GM18498 (cell line): ENCODE results near the gene ZNF609.

ENCODE experiments used
- ATAC-seq: cut with Tn5 transposase; IDR thresholded peaks from one replicate; pipeline ENCODE4 v1.9.1; 2021; ENCODE audit warnings: mild to moderate bottlenecking, moderate library complexity; ENCODE audit not compliant: unreplicated experiment

ZNF609 gene

DNA sequence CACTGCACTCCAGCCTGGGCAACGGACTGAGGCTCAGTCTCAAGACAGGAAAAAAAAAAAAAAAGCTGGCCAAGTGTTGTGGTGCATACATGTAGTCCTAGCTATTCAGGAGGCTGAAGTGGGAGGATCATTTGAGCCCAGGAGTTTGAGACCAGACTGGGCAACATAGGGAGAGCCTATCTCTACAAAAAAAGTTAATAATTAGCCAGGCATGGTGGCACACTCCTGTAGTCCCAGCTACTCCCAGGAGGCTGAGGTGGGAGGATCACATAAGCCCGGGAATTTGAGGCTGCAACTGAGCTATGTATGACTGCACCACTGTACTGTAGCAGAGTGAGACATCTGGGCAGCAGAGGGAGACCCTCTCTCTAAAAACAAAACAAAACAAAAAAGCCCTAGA, 256.1 kb downstream of the ZNF609 start:
- ATAC-seq: no peak

DNA sequence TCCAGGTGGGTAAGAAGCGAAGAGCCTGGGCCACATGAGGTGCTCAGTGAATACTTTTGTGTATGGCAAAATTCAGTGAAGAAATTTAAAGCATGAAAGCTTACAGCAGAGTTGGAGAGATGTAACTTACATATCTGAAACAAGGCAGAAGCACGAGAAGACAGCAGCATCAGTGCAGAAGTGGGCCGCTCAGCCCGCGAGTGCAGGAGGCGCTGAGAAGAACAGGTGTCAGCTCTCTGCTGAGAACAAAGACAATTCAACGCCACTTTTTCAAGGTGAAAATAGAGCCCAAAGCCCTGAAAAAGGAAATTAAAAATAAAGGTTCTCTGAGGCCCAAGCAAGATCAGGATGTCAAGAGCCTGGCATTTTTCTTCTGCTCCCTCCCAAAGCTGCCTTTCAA, 256.8 kb downstream of the ZNF609 start:
- ATAC-seq: no peak

DNA sequence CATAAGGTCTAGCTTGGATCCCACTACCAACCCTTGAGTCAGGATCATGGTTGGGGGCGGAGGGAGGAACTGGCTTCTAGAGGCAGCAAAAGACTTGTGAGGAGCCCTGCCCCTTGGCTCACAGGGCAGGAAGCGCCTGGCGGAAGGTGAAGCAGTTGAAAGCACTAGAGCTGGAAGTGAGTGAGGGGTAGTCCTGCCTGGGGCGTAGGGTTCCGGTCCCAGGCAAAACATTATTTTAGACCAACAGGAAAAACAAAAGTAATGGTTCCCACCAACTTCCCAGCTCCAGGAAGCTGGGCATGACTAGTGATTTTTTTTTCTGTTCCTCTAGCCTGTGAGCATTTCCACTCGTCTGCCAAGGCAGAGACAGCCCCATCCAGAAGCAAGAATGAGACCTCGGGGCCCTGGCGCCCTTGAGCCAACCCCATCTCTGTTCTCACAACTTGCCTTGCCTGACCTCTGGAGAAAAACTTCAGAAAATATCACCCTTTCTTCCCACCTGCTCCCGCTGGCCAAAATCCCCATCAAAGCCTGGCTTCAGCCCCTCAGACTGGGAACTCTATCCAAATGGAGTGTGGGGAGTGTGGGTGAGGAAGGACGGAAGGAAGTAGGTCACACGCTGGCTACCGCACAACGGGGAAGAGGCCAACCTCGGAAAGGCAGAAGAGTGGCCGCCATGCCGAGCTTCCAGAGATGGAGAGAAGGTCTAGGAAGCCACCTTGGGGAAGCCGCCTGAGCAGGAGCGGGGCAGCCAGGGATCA, 257.5 kb downstream of the ZNF609 start:
- no peak for ATAC-seq

DNA sequence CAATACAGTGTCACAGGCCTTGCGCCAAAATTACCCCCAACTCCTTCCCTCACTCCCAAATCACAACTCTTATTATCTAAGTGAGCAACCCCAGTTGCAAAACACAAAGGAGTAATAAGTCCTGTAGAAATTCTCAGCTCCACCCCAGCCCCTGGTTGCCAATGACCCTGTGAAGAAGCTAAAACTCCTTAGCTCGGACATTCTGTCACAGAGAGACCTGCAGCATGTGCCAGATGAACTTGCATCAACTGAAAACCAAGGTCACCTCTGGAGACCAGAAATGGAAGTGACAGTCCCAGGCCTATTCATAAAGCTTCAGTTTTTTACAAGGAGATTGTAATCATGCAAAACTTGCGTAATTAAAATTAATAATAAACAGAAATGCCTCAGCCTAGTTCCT, 259.8 kb downstream of the ZNF609 start:
- no peak for ATAC-seq

DNA sequence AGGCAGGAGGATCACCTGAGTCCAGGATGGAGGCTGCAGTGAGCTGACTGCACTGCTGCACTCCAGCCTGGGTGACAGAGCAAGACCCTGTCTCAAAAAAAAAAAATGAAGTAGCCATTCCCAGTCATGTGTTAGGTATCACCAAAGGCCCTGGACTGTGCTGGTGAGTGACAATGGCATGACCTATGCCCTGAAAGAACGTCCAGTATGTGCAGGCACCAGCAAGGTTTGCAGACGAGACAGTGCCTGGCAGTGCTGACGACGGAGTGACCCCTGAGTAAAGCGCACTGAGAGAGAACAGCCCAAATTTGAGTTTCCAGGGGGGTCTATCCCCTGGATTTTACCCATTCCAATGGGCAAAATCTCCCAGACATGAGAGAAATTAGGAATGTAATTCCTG, 269.8 kb downstream of the ZNF609 start:
- no peak for ATAC-seq

DNA sequence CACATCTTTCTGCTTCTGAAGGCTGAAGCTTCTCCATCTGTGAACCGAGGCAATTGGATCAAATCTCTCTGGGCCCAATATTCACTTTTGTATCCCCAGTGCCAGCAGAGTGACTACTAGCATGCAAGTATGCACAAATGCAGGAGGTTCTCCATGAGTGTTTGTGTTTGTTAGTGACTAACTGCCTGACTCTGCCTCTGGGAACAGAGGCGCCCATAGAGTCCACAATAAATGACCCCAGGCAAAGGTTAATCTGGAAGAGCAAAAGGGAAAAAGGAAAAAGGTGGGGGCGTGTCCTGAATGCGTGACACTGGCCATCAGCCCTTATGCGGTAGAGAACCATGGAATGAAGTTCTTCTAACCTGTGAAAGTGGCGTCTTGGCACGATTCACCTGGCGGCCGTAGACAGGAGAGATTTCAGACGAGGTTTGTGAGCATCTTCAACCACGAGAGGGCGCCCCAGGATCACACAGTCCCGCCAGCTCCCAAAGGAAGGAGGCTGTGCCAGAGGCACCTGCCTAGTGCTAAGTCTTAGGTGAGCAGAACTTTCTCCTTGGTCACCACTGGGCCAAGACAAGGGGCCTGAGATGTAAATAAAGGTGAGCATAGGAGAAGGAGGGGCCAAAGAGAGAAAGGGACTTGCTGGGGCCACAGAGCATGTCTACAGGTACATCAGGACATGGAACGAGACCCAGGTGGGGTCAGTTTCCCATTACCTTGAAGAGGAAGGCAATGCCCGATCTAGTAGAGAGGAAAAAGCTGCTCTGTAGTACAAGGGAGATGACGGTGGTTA, 270.8 kb downstream of the ZNF609 start:
- peak; percentile 59 for ATAC-seq

DNA sequence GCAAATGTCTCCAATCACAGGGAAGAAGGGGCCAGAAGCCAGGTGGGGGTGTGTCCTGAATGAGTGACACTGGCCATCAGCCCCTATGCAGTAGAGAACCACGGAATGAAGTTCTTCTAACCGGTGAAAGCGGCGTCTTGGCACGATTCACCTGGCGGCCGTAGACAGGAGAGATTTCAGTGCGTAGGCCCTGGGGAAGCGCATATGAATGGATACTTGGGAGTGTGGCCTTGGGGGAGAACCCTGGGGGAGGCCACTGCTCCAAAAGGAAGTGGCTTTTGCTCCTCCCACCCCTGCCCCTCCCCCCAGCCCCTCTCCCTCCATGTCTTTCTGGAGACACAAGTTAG, 271.4 kb downstream of the ZNF609 start:
- no peak for ATAC-seq

DNA sequence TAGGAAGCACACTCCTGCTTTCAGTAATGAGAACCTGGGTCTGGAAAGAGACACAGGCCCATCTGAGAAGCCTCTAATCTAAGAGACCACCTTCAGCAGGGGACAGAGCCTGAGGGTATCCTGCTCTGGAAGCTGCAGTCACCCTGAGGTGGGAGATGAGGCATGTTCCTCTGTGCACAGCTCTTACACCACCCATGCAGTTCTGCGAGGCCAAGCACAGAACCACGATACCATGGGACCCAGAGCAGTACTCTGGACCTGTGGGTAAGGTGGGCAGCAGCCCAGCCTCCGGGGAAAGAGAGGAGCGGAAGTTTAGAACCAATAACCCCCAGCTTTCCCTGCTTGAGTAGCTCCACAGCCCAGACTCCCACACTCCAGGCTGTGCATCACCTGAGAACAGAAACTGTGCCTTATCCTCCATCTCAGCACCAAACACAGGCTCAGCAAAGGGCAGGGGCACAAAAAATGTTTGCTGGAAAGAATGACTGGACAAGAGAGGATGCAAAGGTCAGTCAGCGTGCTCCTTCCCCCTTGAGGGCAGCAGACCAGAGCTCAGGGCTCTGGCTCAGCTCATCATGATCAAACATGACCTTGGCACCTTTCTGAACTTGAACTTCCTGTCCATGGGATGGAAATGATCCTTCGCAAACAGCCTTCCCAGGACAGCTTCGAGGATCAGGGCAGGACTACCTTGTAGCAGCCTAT, 271.9 kb downstream of the ZNF609 start:
- no peak for ATAC-seq
